KMS-11 (cell line): ENCODE results near the gene PREB.
"Not testable (repeated sequence)": the region's sequence is repeated elsewhere in the genome, so short reads cannot be mapped to it uniquely, and the experiment has no call there.

Experiments used
- H2AFZ ChIP-seq: fragments of 200-600 bp; sonication (generic); 2 replicates; pipeline ENCODE4 v1.6.1; 2016; ENCODE audit warnings: antibody characterized with exemption, mixed run types, low read depth
- H3K27ac ChIP-seq: fragments of 200-600 bp; sonication (generic); 2 replicates; pipeline ENCODE4 v1.6.1; 2016; ENCODE audit warnings: mild to moderate bottlenecking, mixed run types
- H3K27me3 ChIP-seq: fragments of 200-600 bp; sonication (generic); 2 replicates; pipeline ENCODE4 v1.6.1; 2017; ENCODE audit warnings: mild to moderate bottlenecking, low read depth, mixed run types, moderate library complexity; ENCODE audit not compliant: insufficient read depth
- H3K36me3 ChIP-seq: fragments of 200-600 bp; sonication (generic); 2 replicates; pipeline ENCODE4 v1.6.1; 2017; ENCODE audit warnings: mild to moderate bottlenecking, mixed run types; ENCODE audit not compliant: insufficient read depth
- H3K4me1 ChIP-seq: fragments of 200-600 bp; sonication (generic); 2 replicates; pipeline ENCODE4 v1.6.1; 2016; ENCODE audit warnings: mild to moderate bottlenecking, low read depth, mixed run types; ENCODE audit not compliant: poor library complexity, severe bottlenecking
- H3K4me2 ChIP-seq: fragments of 200-600 bp; sonication (generic); 2 replicates; pipeline ENCODE4 v1.7.0; 2016; ENCODE audit warnings: mild to moderate bottlenecking, mixed run types
- H3K4me3 ChIP-seq: fragments of 200-600 bp; sonication (generic); IDR thresholded peaks from 2 replicates; pipeline ENCODE4 v1.6.1; 2017; ENCODE audit warnings: low read depth, low read length, mixed read lengths; ENCODE audit not compliant: insufficient read depth
- H3K79me2 ChIP-seq: fragments of 200-600 bp; sonication (generic); 2 replicates; pipeline ENCODE4 v1.6.1; 2016; ENCODE audit warnings: low read depth, mixed run types; ENCODE audit not compliant: insufficient read depth
- H3K9ac ChIP-seq: fragments of 200-600 bp; sonication (generic); 2 replicates; pipeline ENCODE4 v1.6.1; 2016; ENCODE audit warnings: mild to moderate bottlenecking, mixed run types
- H4K20me1 ChIP-seq: fragments of 200-600 bp; sonication (generic); 2 replicates; pipeline ENCODE4 v1.6.1; 2016; ENCODE audit warnings: mild to moderate bottlenecking, mixed run types; ENCODE audit not compliant: insufficient read depth
- CTCF ChIP-seq: fragments of 200-600 bp; sonication (generic); conservative IDR thresholded peaks from 2 replicates; pipeline ENCODE4 v1.6.1; 2017; ENCODE audit warnings: low read depth, mild to moderate bottlenecking, antibody characterized with exemption, low read length, moderate library complexity, mixed read lengths

The PREB gene

GRCh38 chr2:27178469-27178868 lies 44.0 kb upstream of the PREB start:
- Histone ChIP-seq H2AFZ (no peak overlapping the region), H3K27ac (no peak overlapping the region), H3K9ac (no peak overlapping the region), H3K4me1 (peaks cover 33% of the 10 kb centered on the region), H3K79me2 (no peaks in the 10 kb centered on the region), H3K4me2 (no peak overlapping the region), H4K20me1 (no peaks in the 10 kb centered on the region), H3K4me3 (no peak overlapping the region), H3K27me3 (no peaks in the 10 kb centered on the region), H3K36me3 (no peaks in the 10 kb centered on the region)
- TF ChIP-seq CTCF, result no peak

GRCh38 chr2:27177441-27178351 lies 43.3 kb upstream of the PREB start:
- Histone ChIP-seq H3K27me3 (no peaks in the 10 kb centered on the region), H4K20me1 (no peaks in the 10 kb centered on the region), H3K4me2 (no peak overlapping the region), H2AFZ (no peak overlapping the region), H3K4me1 (peaks cover 33% of the 10 kb centered on the region), H3K36me3 (no peaks in the 10 kb centered on the region), H3K79me2 (no peaks in the 10 kb centered on the region), H3K4me3 (no peak overlapping the region), H3K9ac (no peak overlapping the region), H3K27ac (no peak overlapping the region)
- no peak for TF ChIP-seq CTCF

GRCh38 chr2:27175781-27176180 lies 41.3 kb upstream of the PREB start:
- H2AFZ ChIP-seq, H3K79me2 ChIP-seq, H3K27ac ChIP-seq, H3K4me3 ChIP-seq, H3K9ac ChIP-seq, H4K20me1 ChIP-seq, H3K36me3 ChIP-seq, H3K27me3 ChIP-seq, H3K4me2 ChIP-seq: not testable (repeated sequence)
- H3K4me1 ChIP-seq, result peaks cover 33% of the 10 kb centered on the region

GRCh38 chr2:27175330-27175729 lies 40.9 kb upstream of the PREB start:
- TF ChIP-seq CTCF, result no peak
- no peaks in the 10 kb centered on the region for H3K27me3 ChIP-seq
- peak overlapping the region; percentile 66; the same call in 1 of the 2 replicates for H2AFZ ChIP-seq
- H3K27ac ChIP-seq, result no peak overlapping the region
- H4K20me1 ChIP-seq, result no peaks in the 10 kb centered on the region
- H3K4me2 ChIP-seq, result peak overlapping the region; percentile 59; the same call in 1 of the 2 replicates
- no peaks in the 10 kb centered on the region for H3K36me3 ChIP-seq
- no peaks in the 10 kb centered on the region for H3K79me2 ChIP-seq
- no peak overlapping the region for H3K9ac ChIP-seq
- H3K4me3 ChIP-seq, result no peak overlapping the region
- H3K4me1 ChIP-seq, result peaks cover 34% of the 10 kb centered on the region

- Histone ChIP-seq H3K4me1 (peaks cover 39% of the 10 kb centered on the region), H3K4me3 (no peak overlapping the region)
Measured at GRCh38 chr2:27174638-27175037, 40.2 kb upstream of the PREB start.

More at GRCh38 chr2:27174638-27175037, 40.2 kb upstream of the PREB start:
- H3K4me2 ChIP-seq, result peak overlapping the region; percentile 59; the same call in 1 of the 2 replicates
- H3K9ac ChIP-seq, result no peak overlapping the region
- H3K36me3 ChIP-seq, result no peaks in the 10 kb centered on the region
- H3K27me3 ChIP-seq, result no peaks in the 10 kb centered on the region
- peak overlapping the region; percentile 66 for H2AFZ ChIP-seq
- H4K20me1 ChIP-seq, result no peaks in the 10 kb centered on the region
- TF ChIP-seq CTCF, result no peak
- H3K79me2 ChIP-seq, result no peaks in the 10 kb centered on the region
- H3K27ac ChIP-seq, result peak overlapping the region; percentile 25
